GM12878 (cell line): ENCODE results near the gene JUN. TPM values are rescaled to one million over a fixed set of nuclear protein-coding genes. Genes with fewer than 3 reads are reported as not detected.

Experiments
- ATAC-seq: fragments of 200-7000 bp; cut with Tn5 transposase; 3 replicates; pipeline ENCODE4 v1.9.1; 2020; ENCODE audit warnings: mild to moderate bottlenecking, moderate library complexity
- BruUV-seq: library from RNA; stranded (reverse); fragments of 400-500 nt; replicated peaks from 2 replicates; lab custom pipeline; 2021; lab: Mats Ljungman, UMichigan
- CTCF ChIA-PET: fragments of 300-600 bp; sonication (Branson Sonifier 250); formaldehyde crosslinking; extraction: SDS; loops from one replicate; lab custom pipeline; 2021; ENCODE audit warnings: inconsistent platforms; lab: Yijun Ruan, JAX
- POLR2A ChIA-PET: fragments of 350-600 bp; formaldehyde crosslinking; extraction: SDS; loops from one replicate; lab custom pipeline; 2021; ENCODE audit warnings: inconsistent platforms; lab: Charles Lee
- RAD21 ChIA-PET: fragments of 300-600 bp; sonication (Branson Sonifier 250); formaldehyde crosslinking; loops from one replicate; lab custom pipeline; 2023; ENCODE audit warnings: antibody characterized with exemption; ENCODE audit not compliant: unreplicated experiment; lab: Charles Lee
- SMC1A ChIA-PET: fragments of 300-600 bp; sonication (Branson Sonifier 250); formaldehyde crosslinking; loops from one replicate; lab custom pipeline; 2023; ENCODE audit not compliant: unreplicated experiment, uncharacterized antibody; lab: Charles Lee
- DNase-seq: peaks from one replicate; pipeline ENCODE4 v3.0.0-alpha.2; 2011; ENCODE audit warnings: low read depth, low spot score
- FAIRE-seq: peaks from 3 replicates; lab custom pipeline; 2011; peaks lifted over from hg19 to GRCh38; lab: Jason Lieb, UNC
- H2AFZ ChIP-seq: 2 replicates; pipeline ENCODE4 v1.6.0; 2011; ENCODE audit warnings: low read depth, low read length, control low read depth; ENCODE audit not compliant: control insufficient read depth
- H3K27ac ChIP-seq: 2 replicates; pipeline ENCODE4 v1.5.1; 2011; ENCODE audit warnings: control low read depth; ENCODE audit not compliant: control insufficient read depth, insufficient read depth
- H3K27me3 ChIP-seq, 2 experiments: replicated peaks in 1 of 2; 2 replicates each; pipeline versions ENCODE4 v1.6.0 to v1.6.1; 2011; ENCODE audit warnings: low read length in 1 of 2; ENCODE audit not compliant: control insufficient read depth in 2 of 2, insufficient read depth in 2 of 2
- H3K36me3 ChIP-seq, 2 experiments: 2 replicates each; pipeline ENCODE4 v1.5.1; 2011; ENCODE audit warnings: low read length in 1 of 2; ENCODE audit not compliant: control insufficient read depth in 2 of 2, insufficient read depth in 2 of 2
- H3K4me1 ChIP-seq: 2 replicates; pipeline ENCODE4 v1.6.1; 2011; ENCODE audit warnings: mild to moderate bottlenecking, low read length, moderate library complexity, mixed read lengths; ENCODE audit not compliant: control insufficient read depth, insufficient read depth
- H3K4me2 ChIP-seq: 2 replicates; pipeline ENCODE4 v1.6.0; 2011; ENCODE audit warnings: control low read depth; ENCODE audit not compliant: control insufficient read depth, insufficient read depth
- H3K4me3 ChIP-seq: fragments of 200-600 bp; sonication (generic); 2 replicates; pipeline ENCODE4 v1.5.1; 2016
- H3K79me2 ChIP-seq: 2 replicates; pipeline ENCODE4 v1.6.0; 2011; ENCODE audit warnings: low read length; ENCODE audit not compliant: control insufficient read depth, insufficient read depth
- H3K9ac ChIP-seq: 2 replicates; pipeline ENCODE4 v1.8.0; 2011; ENCODE audit warnings: low read length, control low read depth, mixed read lengths; ENCODE audit not compliant: control insufficient read depth, insufficient read depth
- H3K9me3 ChIP-seq: replicated peaks from 3 replicates; pipeline ENCODE4 v1.5.1; 2011; ENCODE audit warnings: mild to moderate bottlenecking, low read length; ENCODE audit not compliant: control insufficient read depth, insufficient read depth
- H4K20me1 ChIP-seq: 2 replicates; pipeline ENCODE4 v1.6.0; 2011; ENCODE audit not compliant: control insufficient read depth, insufficient read depth
- CEBPB ChIP-seq, 2 experiments: fragments of 150-350 bp in 1 of 2; IDR thresholded peaks; 2 replicates each; pipeline ENCODE4 v1.6.1; 2012 to 2014; ENCODE audit warnings: low read depth in 2 of 2, low read length in 2 of 2, borderline replicate concordance in 1 of 2, inconsistent platforms in 1 of 2
- JUNB ChIP-seq: IDR thresholded peaks from 2 replicates; pipeline ENCODE4 v1.6.1; 2016; ENCODE audit warnings: antibody characterized with exemption, mild to moderate bottlenecking
- JUND ChIP-seq: IDR thresholded peaks from 2 replicates; pipeline ENCODE4 v1.6.1; 2012; ENCODE audit warnings: low read depth, mild to moderate bottlenecking, low read length, improper control_type of control experiment, moderate library complexity
- MTA2 ChIP-seq: fragments of 450-650 bp; IDR thresholded peaks from 2 replicates; pipeline ENCODE4 v1.6.1; 2016; ENCODE audit warnings: low read depth, mild to moderate bottlenecking, moderate library complexity
- POLR2AphosphoS2 ChIP-seq: IDR thresholded peaks from 2 replicates; pipeline ENCODE4 v1.6.1; 2011; ENCODE audit warnings: low read depth, mild to moderate bottlenecking, low read length, improper control_type of control experiment, moderate library complexity
- POU2F2 ChIP-seq: IDR thresholded peaks from 3 replicates; pipeline ENCODE4 v1.6.1; 2011; ENCODE audit warnings: low read depth, mild to moderate bottlenecking, low read length, borderline replicate concordance
- RELA ChIP-seq: fragments of 450-650 bp; IDR thresholded peaks from 2 replicates; pipeline ENCODE4 v1.8.0; 2014; ENCODE audit warnings: borderline replicate concordance; ENCODE audit not compliant: partially characterized antibody
- SMAD1 ChIP-seq: fragments of 450-650 bp; IDR thresholded peaks from 2 replicates; pipeline ENCODE4 v1.6.1; 2018; ENCODE audit warnings: mild to moderate bottlenecking, low read depth; ENCODE audit not compliant: partially characterized antibody
- SMC3 ChIP-seq: IDR thresholded peaks from 2 replicates; pipeline ENCODE4 v1.6.1; 2011; ENCODE audit warnings: low read length, improper control_type of control experiment, borderline replicate concordance
- STAT3 ChIP-seq: IDR thresholded peaks from 2 replicates; pipeline ENCODE4 v1.6.1; 2011; ENCODE audit warnings: low read depth, low read length, improper control_type of control experiment
- TAF1 ChIP-seq: IDR thresholded peaks from 2 replicates; pipeline ENCODE4 v1.6.1; 2011; ENCODE audit warnings: mild to moderate bottlenecking, low read depth, low read length, borderline replicate concordance
- WRNIP1 ChIP-seq: IDR thresholded peaks from 2 replicates; pipeline ENCODE4 v1.6.1; 2011; ENCODE audit warnings: low read depth, low read length, improper control_type of control experiment, borderline replicate concordance
- WGBS: methylation state at CpG from one replicate; pipeline ENCODE4 v1.1.6; 2016; ENCODE audit warnings: low lambda C conversion rate; ENCODE audit not compliant: insufficient replicate concordance, insufficient coverage; ENCODE audit errors: missing lambda C conversion rate; 5-methylcytosine and 5-hydroxymethylcytosine counted together
- in situ Hi-C: fragments of 300-500 bp; cut with MboI; formaldehyde crosslinking; loops from 9 replicates; pipeline ENCODE4 v1.14.3; 2018; ENCODE audit warnings: mixed read lengths
- intact Hi-C: fragments of 100-400 bp; cut with micrococcal nuclease; formaldehyde crosslinking; loops from one replicate; pipeline ENCODE4 v1.14.2; 2022; ENCODE audit not compliant: unreplicated experiment
- polyA plus RNA-seq, 11 experiments: library from polyadenylated mRNA; depleted of rRNA in 4 of 11; unstranded in 6 of 11; stranded (reverse) in 5 of 11; fragments of >200 nt; fragmentation: Nextera tagmentation in 4 of 11; fragmentation: Illumina TruSeq in 1 of 11; extraction: Ambion mirVana in 4 of 11; extraction: Trizol in 1 of 11; gene quantifications; 1 replicate in 1 of 11; 2 replicates in 10 of 11; pipeline versions ENCODE4 v1.2.1 to v1.2.3, GENCODE V29; 2011 to 2016; ENCODE audit warnings: inconsistent platforms in 2 of 11, missing spikeins in 2 of 11, low read depth in 1 of 11
- total RNA-seq, 4 experiments: library from RNA; depleted of rRNA in 3 of 4; stranded (reverse); fragments of >200 nt in 3 of 4; fragmentation: Illumina TruSeq in 1 of 4; extraction: Trizol in 1 of 4; gene quantifications; 2 replicates each; pipeline versions ENCODE4 v1.2.1 to v1.2.3, GENCODE V29; 2013 to 2021
- TF ChIP-seq, protein P1 (sequence below): IDR thresholded peaks from 2 replicates; pipeline ENCODE4 v1.6.1; 2012; ENCODE audit warnings: low read depth, low read length, improper control_type of control experiment
- TF ChIP-seq, protein P2 (sequence below): fragments of 450-650 bp; IDR thresholded peaks from 2 replicates; pipeline ENCODE4 v1.6.1; 2018; ENCODE audit warnings: borderline replicate concordance, mild to moderate bottlenecking; ENCODE audit not compliant: partially characterized antibody
- TF ChIP-seq, protein P3 (sequence below): fragments of 450-650 bp; IDR thresholded peaks from 2 replicates; pipeline ENCODE4 v1.6.1; 2017; ENCODE audit warnings: mild to moderate bottlenecking, moderate library complexity
- TF ChIP-seq, protein P4 (sequence below): IDR thresholded peaks from 2 replicates; pipeline ENCODE4 v1.6.1; 2012; ENCODE audit warnings: low read depth, low read length, improper control_type of control experiment

The JUN gene
- total and polyA plus RNA-seq, 10 of the 15 experiments (the other 5 are each of a cell fraction or from before 2014, with no cell fraction given) = 0.18 to 8.4 (median 2.8) TPM

DNA sequence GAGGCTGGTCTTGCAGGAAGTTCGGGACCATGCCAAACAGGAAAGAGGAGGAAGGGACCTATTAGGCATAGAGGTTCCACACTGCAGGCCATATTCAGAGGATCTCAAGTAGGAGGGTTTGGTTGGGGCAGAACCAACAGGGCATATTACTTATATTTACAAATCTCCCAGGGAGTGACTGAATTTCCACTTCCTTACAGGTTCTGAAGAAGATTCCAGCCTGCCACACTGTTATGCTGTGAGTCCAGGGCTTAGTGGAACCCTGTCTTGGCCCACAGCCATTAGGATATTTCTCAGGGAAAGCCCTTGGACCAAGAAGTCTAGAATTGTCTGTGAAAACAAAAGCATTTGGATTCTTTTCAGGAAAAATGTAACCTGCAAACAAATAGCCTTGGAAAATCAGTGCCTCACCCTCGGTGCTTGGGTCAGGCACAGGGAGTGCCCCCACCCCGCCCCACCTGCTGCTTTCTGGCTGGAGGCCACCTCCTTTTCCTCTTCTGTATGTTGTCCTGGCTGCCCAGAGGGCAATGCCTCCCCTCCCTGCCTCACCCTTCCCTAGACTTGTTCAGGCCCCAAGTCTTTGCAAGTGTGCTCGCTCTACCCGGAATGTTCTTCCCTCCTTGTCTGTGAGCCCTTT is 41.0 kb upstream of the JUN start:
- Histone ChIP-seq H4K20me1 (no peaks in the 10 kb centered on the region), H3K79me2 (no peaks in the 10 kb centered on the region), H3K9ac (no peak overlapping the region), H3K4me1 (no peaks in the 10 kb centered on the region), H3K27me3 (no peaks in the 10 kb centered on the region), H2AFZ (no peak overlapping the region), H3K27ac (no peak overlapping the region), H3K9me3 (peaks cover 3% of the 10 kb centered on the region; the same call in 1 of the 3 replicates), H3K4me3 (no peak overlapping the region), H3K4me2 (no peak overlapping the region), H3K36me3 (no peaks in the 10 kb centered on the region)
- SMC1A ChIA-PET = no interaction called here
- CTCF ChIA-PET = no interaction called here
- in situ Hi-C loops = no loop called here
- intact Hi-C loops = no loop called here
- no TSS peak for BruUV-seq
- FAIRE-seq (no peak), ATAC-seq (no peak), DNase-seq (no peak)
- POLR2A ChIA-PET = no interaction called here
- WGBS = 44% methylated on average over 5 of the region's 5 CpGs
- RAD21 ChIA-PET = no interaction called here
- TF ChIP-seq JUND (no peak), JUNB (no peak), TAF1 (no peak), MTA2 (no peak), STAT3 (no peak), RELA (no peak), WRNIP1 (no peak), POLR2AphosphoS2 (no peak), SMAD1 (no peak), SMC3 (no peak), CEBPB (IDR thresholded peaks at IDR 0.05; ENCODE audit: borderline replicate concordance in 1 of 2, low read depth in 2 of 2, low read length in 2 of 2) (no peak), POU2F2 (no peak)
- TF ChIP-seq, protein P1, sequence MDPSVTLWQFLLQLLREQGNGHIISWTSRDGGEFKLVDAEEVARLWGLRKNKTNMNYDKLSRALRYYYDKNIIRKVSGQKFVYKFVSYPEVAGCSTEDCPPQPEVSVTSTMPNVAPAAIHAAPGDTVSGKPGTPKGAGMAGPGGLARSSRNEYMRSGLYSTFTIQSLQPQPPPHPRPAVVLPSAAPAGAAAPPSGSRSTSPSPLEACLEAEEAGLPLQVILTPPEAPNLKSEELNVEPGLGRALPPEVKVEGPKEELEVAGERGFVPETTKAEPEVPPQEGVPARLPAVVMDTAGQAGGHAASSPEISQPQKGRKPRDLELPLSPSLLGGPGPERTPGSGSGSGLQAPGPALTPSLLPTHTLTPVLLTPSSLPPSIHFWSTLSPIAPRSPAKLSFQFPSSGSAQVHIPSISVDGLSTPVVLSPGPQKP = no peak
- TF ChIP-seq, protein P2, sequence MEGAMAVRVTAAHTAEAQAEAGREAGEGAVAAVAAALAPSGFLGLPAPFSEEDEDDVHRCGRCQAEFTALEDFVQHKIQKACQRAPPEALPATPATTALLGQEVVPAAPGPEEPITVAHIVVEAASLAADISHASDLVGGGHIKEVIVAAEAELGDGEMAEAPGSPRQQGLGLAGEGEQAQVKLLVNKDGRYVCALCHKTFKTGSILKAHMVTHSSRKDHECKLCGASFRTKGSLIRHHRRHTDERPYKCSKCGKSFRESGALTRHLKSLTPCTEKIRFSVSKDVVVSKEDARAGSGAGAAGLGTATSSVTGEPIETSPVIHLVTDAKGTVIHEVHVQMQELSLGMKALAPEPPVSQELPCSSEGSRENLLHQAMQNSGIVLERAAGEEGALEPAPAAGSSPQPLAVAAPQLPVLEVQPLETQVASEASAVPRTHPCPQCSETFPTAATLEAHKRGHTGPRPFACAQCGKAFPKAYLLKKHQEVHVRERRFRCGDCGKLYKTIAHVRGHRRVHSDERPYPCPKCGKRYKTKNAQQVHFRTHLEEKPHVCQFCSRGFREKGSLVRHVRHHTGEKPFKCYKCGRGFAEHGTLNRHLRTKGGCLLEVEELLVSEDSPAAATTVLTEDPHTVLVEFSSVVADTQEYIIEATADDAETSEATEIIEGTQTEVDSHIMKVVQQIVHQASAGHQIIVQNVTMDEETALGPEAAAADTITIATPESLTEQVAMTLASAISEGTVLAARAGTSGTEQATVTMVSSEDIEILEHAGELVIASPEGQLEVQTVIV = no peak
- TF ChIP-seq, protein P3, sequence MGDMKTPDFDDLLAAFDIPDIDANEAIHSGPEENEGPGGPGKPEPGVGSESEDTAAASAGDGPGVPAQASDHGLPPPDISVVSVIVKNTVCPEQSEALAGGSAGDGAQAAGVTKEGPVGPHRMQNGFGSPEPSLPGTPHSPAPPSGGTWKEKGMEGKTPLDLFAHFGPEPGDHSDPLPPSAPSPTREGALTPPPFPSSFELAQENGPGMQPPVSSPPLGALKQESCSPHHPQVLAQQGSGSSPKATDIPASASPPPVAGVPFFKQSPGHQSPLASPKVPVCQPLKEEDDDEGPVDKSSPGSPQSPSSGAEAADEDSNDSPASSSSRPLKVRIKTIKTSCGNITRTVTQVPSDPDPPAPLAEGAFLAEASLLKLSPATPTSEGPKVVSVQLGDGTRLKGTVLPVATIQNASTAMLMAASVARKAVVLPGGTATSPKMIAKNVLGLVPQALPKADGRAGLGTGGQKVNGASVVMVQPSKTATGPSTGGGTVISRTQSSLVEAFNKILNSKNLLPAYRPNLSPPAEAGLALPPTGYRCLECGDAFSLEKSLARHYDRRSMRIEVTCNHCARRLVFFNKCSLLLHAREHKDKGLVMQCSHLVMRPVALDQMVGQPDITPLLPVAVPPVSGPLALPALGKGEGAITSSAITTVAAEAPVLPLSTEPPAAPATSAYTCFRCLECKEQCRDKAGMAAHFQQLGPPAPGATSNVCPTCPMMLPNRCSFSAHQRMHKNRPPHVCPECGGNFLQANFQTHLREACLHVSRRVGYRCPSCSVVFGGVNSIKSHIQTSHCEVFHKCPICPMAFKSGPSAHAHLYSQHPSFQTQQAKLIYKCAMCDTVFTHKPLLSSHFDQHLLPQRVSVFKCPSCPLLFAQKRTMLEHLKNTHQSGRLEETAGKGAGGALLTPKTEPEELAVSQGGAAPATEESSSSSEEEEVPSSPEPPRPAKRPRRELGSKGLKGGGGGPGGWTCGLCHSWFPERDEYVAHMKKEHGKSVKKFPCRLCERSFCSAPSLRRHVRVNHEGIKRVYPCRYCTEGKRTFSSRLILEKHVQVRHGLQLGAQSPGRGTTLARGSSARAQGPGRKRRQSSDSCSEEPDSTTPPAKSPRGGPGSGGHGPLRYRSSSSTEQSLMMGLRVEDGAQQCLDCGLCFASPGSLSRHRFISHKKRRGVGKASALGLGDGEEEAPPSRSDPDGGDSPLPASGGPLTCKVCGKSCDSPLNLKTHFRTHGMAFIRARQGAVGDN = no peak
- TF ChIP-seq, protein P4, sequence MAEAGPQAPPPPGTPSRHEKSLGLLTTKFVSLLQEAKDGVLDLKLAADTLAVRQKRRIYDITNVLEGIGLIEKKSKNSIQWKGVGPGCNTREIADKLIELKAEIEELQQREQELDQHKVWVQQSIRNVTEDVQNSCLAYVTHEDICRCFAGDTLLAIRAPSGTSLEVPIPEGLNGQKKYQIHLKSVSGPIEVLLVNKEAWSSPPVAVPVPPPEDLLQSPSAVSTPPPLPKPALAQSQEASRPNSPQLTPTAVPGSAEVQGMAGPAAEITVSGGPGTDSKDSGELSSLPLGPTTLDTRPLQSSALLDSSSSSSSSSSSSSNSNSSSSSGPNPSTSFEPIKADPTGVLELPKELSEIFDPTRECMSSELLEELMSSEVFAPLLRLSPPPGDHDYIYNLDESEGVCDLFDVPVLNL = no peak
